AG10803 (cell line): ENCODE measurements around the gene UFD1.

Experiments used
- DNase-seq: peaks from one replicate; pipeline ENCODE4 v3.0.0; 2010; ENCODE audit warnings: low read depth
- H3K4me3 ChIP-seq: 2 replicates; pipeline ENCODE4 v1.5.1; 2011; ENCODE audit warnings: mild to moderate bottlenecking, low read length, control low read depth
- CTCF ChIP-seq: conservative IDR thresholded peaks from 2 replicates; pipeline ENCODE4 v1.5.1; 2011; ENCODE audit warnings: mild to moderate bottlenecking, low read length, control low read depth, inconsistent platforms

The UFD1 gene

GRCh38 chr22:19503367-19503766 is 24.4 kb upstream of the UFD1 start:
- no peak for TF ChIP-seq CTCF

GRCh38 chr22:19501897-19502447 is 23.0 kb upstream of the UFD1 start:
- no peak overlapping the region for H3K4me3 ChIP-seq
- no peak for DNase-seq
- no peak for TF ChIP-seq CTCF

More at GRCh38 chr22:19503367-19503766, 24.4 kb upstream of the UFD1 start:
- H3K4me3 ChIP-seq, result no peak overlapping the region
- DNase-seq, result no peak

GRCh38 chr22:19499880-19500242 is 20.9 kb upstream of the UFD1 start:
- H3K4me3 ChIP-seq, result no peak overlapping the region
- DNase-seq, result no peak
- TF ChIP-seq CTCF, result no peak

- no peak for DNase-seq
- TF ChIP-seq CTCF, result no peak
- no peak overlapping the region for H3K4me3 ChIP-seq
These were observed 20.4 kb upstream of the UFD1 start for GRCh38 chr22:19499236-19499879.

- no peak for DNase-seq
- H3K4me3 ChIP-seq, result no peak overlapping the region
- no peak for TF ChIP-seq CTCF
These were observed 19.8 kb upstream of the UFD1 start for GRCh38 chr22:19498866-19499190.

- no peak for DNase-seq
- no peak for TF ChIP-seq CTCF
- no peak overlapping the region for H3K4me3 ChIP-seq
These were observed 19.3 kb upstream of the UFD1 start for GRCh38 chr22:19498154-19498865.

GRCh38 chr22:19497245-19497644 is 18.3 kb upstream of the UFD1 start:
- no peak for TF ChIP-seq CTCF
- peak; percentile 54 for DNase-seq
- no peak overlapping the region for H3K4me3 ChIP-seq
